K562 (cell line): ENCODE measurements around the gene AQR. TPM values are rescaled to one million over a fixed set of nuclear protein-coding genes. Genes with fewer than 3 reads are reported as not detected.
A peak's percentile ranks its signal among the peaks of the same experiment; 100 is the strongest.

Experiments
- ATAC-seq: fragments of 200-7000 bp; cut with Tn5 transposase; 3 replicates; pipeline ENCODE4 v1.9.1; 2020; ENCODE audit warnings: moderate library complexity
- BruUV-seq: library from RNA; stranded (reverse); fragments of 400-500 nt; replicated peaks from 2 replicates; lab custom pipeline; 2021; lab: Mats Ljungman, UMichigan
- CTCF ChIA-PET: fragments of 300-600 bp; formaldehyde crosslinking; extraction: SDS; loops from one replicate; lab custom pipeline; 2021; ENCODE audit warnings: low intra/inter-chr PET ratio; lab: Yijun Ruan, JAX
- POLR2A ChIA-PET: fragments of 300-600, 350-650 bp; sonication (Branson Sonifier 250); formaldehyde crosslinking; extraction: SDS; loops from one replicate; lab custom pipeline; 2021; ENCODE audit warnings: antibody characterized with exemption, inconsistent platforms; lab: Yijun Ruan, JAX
- DNase-seq, 4 experiments: peaks; one replicate each; pipeline versions ENCODE4 v3.0.0 to v3.0.0-alpha.2; 2011 to 2018; ENCODE audit warnings: low spot score in 3 of 4, mixed read lengths in 3 of 4; ENCODE audit errors: extremely low read depth in 1 of 4
- FAIRE-seq: peaks from 2 replicates; lab custom pipeline; 2011; peaks lifted over from hg19 to GRCh38; lab: Jason Lieb, UNC
- H2AFZ ChIP-seq: 2 replicates; pipeline ENCODE4 v1.6.0; 2011; ENCODE audit warnings: low read depth, low read length, control low read depth, inconsistent platforms
- H3K27ac ChIP-seq: fragments of 200-600 bp; 3 replicates; pipeline ENCODE4 v1.8.0; 2011; ENCODE audit warnings: low read depth, mild to moderate bottlenecking, control low read depth, inconsistent platforms, low read length, moderate library complexity, mixed read lengths; ENCODE audit errors: extremely low read depth
- H3K27me3 ChIP-seq, 2 experiments: fragments of 300-600 bp in 1 of 2; 2 replicates in 1 of 2; 3 replicates in 1 of 2; pipeline versions ENCODE4 v1.6.0 to v1.8.0; 2011; ENCODE audit warnings: inconsistent platforms in 2 of 2, low read length in 2 of 2, mild to moderate bottlenecking in 1 of 2, mixed read lengths in 1 of 2, moderate library complexity in 1 of 2; ENCODE audit not compliant: control insufficient read depth in 2 of 2, insufficient read depth in 2 of 2
- H3K36me3 ChIP-seq: fragments of 300-600 bp; 3 replicates; pipeline ENCODE4 v1.8.0; 2011; ENCODE audit warnings: mild to moderate bottlenecking, low read length, inconsistent platforms; ENCODE audit not compliant: control insufficient read depth, insufficient read depth
- H3K4me1 ChIP-seq, 2 experiments: fragments of 200-600 bp in 1 of 2; replicated peaks in 1 of 2; 2 replicates in 1 of 2; 3 replicates in 1 of 2; pipeline versions ENCODE4 v1.5.1 to v1.8.0; 2011; ENCODE audit warnings: inconsistent platforms in 2 of 2, low read length in 2 of 2, mild to moderate bottlenecking in 1 of 2, mixed read lengths in 1 of 2, moderate library complexity in 1 of 2; ENCODE audit not compliant: control insufficient read depth in 2 of 2, insufficient read depth in 2 of 2
- H3K4me2 ChIP-seq: 2 replicates; pipeline ENCODE4 v1.6.1; 2011; ENCODE audit warnings: low read length, control low read depth, inconsistent platforms, mixed read lengths; ENCODE audit not compliant: insufficient read depth
- H3K4me3 ChIP-seq: fragments of 200-600 bp; sonication (generic), shearing (Covaris generic); 2 replicates; pipeline ENCODE4 v1.5.1; 2016; ENCODE audit warnings: control low read depth, inconsistent platforms
- H3K79me2 ChIP-seq: fragments of 200-600 bp; 3 replicates; pipeline ENCODE4 v1.8.0; 2011; ENCODE audit warnings: low read length, inconsistent platforms; ENCODE audit not compliant: control insufficient read depth, insufficient read depth
- H3K9ac ChIP-seq, 2 experiments: 2 replicates each; pipeline versions ENCODE4 v1.6.0 to v1.6.1; 2011; ENCODE audit warnings: low read depth in 2 of 2, low read length in 2 of 2, control low read depth in 1 of 2, inconsistent platforms in 1 of 2, mild to moderate bottlenecking in 1 of 2, mixed read lengths in 1 of 2; ENCODE audit not compliant: insufficient read depth in 1 of 2
- H3K9me1 ChIP-seq: one replicate; pipeline ENCODE4 v1.6.0; 2011; ENCODE audit warnings: inconsistent platforms, mild to moderate bottlenecking, low read length, moderate library complexity; ENCODE audit not compliant: control insufficient read depth, insufficient read depth
- H3K9me3 ChIP-seq: replicated peaks from 2 replicates; pipeline ENCODE4 v1.5.1; 2011; ENCODE audit warnings: low read depth, low read length, inconsistent platforms; ENCODE audit not compliant: control insufficient read depth, insufficient read depth
- H4K20me1 ChIP-seq: replicated peaks from 2 replicates; pipeline ENCODE4 v1.6.1; 2011; ENCODE audit warnings: low read length, inconsistent platforms, mixed read lengths; ENCODE audit not compliant: control insufficient read depth, insufficient read depth
- ARHGAP35 ChIP-seq: fragments of 450-650 bp; IDR thresholded peaks from 2 replicates; pipeline ENCODE4 v1.6.1; 2018; ENCODE audit not compliant: partially characterized antibody
- CBX3 ChIP-seq, 2 experiments: IDR thresholded peaks; 1 replicate in 1 of 2; 2 replicates in 1 of 2; pipeline ENCODE4 v1.6.1; 2012; ENCODE audit warnings: inconsistent platforms in 2 of 2, low read length in 2 of 2, borderline replicate concordance in 1 of 2, control low read depth in 1 of 2
- E4F1 ChIP-seq: fragments of 250-450 bp; sonication (Bioruptor Pico); IDR thresholded peaks from 2 replicates; pipeline ENCODE4 v1.5.0; 2021; ENCODE audit warnings: mild to moderate bottlenecking, borderline replicate concordance
- MLLT1 ChIP-seq, 2 experiments: fragments of 450-650 bp; IDR thresholded peaks; 2 replicates each; pipeline ENCODE4 v1.6.1; 2016
- MTA2 ChIP-seq: fragments of 450-650 bp; IDR thresholded peaks from 2 replicates; pipeline ENCODE4 v1.6.1; 2016; ENCODE audit warnings: low read depth
- NKRF ChIP-seq: fragments of 450-650 bp; IDR thresholded peaks from 2 replicates; pipeline ENCODE4 v1.6.1; 2016; ENCODE audit warnings: borderline replicate concordance
- PHF20 ChIP-seq: fragments of 450-650 bp; IDR thresholded peaks from 2 replicates; pipeline ENCODE4 v1.6.1; 2018; ENCODE audit not compliant: partially characterized antibody
- SRSF3 ChIP-seq: fragments of 200-400 bp; formaldehyde crosslinking; IDR thresholded peaks from 2 replicates; pipeline ENCODE4 v1.6.1; 2016; ENCODE audit warnings: mild to moderate bottlenecking, low read length, moderate library complexity; ENCODE audit not compliant: insufficient read depth
- SRSF9 ChIP-seq: fragments of 200-400 bp; formaldehyde crosslinking; IDR thresholded peaks from 2 replicates; pipeline ENCODE4 v1.6.1; 2017; ENCODE audit warnings: low read depth, low read length, borderline replicate concordance
- ZBED1 ChIP-seq: IDR thresholded peaks from 2 replicates; pipeline ENCODE4 v1.6.1; 2014
- ZNF121 ChIP-seq: sonication (generic); formaldehyde crosslinking; conservative IDR thresholded peaks from 2 replicates; pipeline ENCODE4 v1.8.0; 2022; ENCODE audit warnings: missing genetic modification reagents
- ZNF140 ChIP-seq: fragments of 250-450 bp; sonication (Bioruptor Pico); IDR thresholded peaks from 2 replicates; pipeline ENCODE4 v1.8.0; 2021; ENCODE audit warnings: moderate library complexity, mild to moderate bottlenecking, inconsistent platforms
- ZNF551 ChIP-seq: fragments of 250-450 bp; sonication (Bioruptor Pico); IDR thresholded peaks from 2 replicates; pipeline ENCODE4 v1.5.0; 2021; ENCODE audit warnings: mild to moderate bottlenecking, moderate library complexity
- WGBS: fragments of 100-300 bp; shearing (Covaris generic); methylation state at CpG from one replicate; pipeline ENCODE4 v1.1.6; 2016; ENCODE audit warnings: low coverage, mixed read lengths; ENCODE audit not compliant: insufficient coverage; ENCODE audit errors: missing lambda C conversion rate; 5-methylcytosine and 5-hydroxymethylcytosine counted together
- in situ Hi-C: fragments of 300-500 bp; cut with MboI; formaldehyde crosslinking; loops from 4 replicates; pipeline ENCODE4 v1.15.0; 2018; ENCODE audit warnings: inconsistent platforms, mixed read lengths
- intact Hi-C: fragments of 100-400 bp; cut with micrococcal nuclease; formaldehyde crosslinking; loops from 2 replicates; pipeline ENCODE4 v1.14.2; 2022
- polyA plus RNA-seq, 8 experiments: library from polyadenylated mRNA; depleted of rRNA in 4 of 8; stranded (reverse) in 5 of 8; unstranded in 3 of 8; fragments of >200 nt; fragmentation: Nextera tagmentation in 2 of 8; fragmentation: Illumina TruSeq in 1 of 8; extraction: Ambion mirVana in 2 of 8; extraction: Trizol in 1 of 8; gene quantifications; 2 replicates each; pipeline versions ENCODE4 v1.2.1 to v1.2.3, GENCODE V29; 2011 to 2014; ENCODE audit warnings: inconsistent platforms in 1 of 8, missing spikeins in 1 of 8
- total RNA-seq, 7 experiments: library from RNA; depleted of rRNA in 6 of 7; stranded (reverse); fragments of >200 nt in 6 of 7; fragmentation: Illumina TruSeq in 2 of 7; extraction: Trizol in 2 of 7; gene quantifications; 2 replicates each; pipeline versions ENCODE4 v1.2.1 to v1.2.3, GENCODE V29; 2011 to 2021; ENCODE audit warnings: low replicate concordance in 1 of 7
- TF ChIP-seq, protein P1 (sequence below): fragments of 250-450 bp; sonication (Bioruptor Pico); IDR thresholded peaks from 2 replicates; pipeline ENCODE4 v1.4.0; 2020; ENCODE audit warnings: mild to moderate bottlenecking
- TF ChIP-seq, protein P2 (sequence below): fragments of 250-450 bp; sonication (Bioruptor Pico); IDR thresholded peaks from 2 replicates; pipeline ENCODE4 v1.5.0; 2021

AQR gene
- total and polyA plus RNA-seq, 9 of the 15 experiments (the other 6 are each of a cell fraction or from before 2014, with no cell fraction given), result 22.0 to 62.9 (median 39.3) TPM

GRCh38 chr15:34987609-34988026, 18.1 kb upstream of the AQR start:
- peak in 1 of 4 experiments; percentile 32 for DNase-seq
- peaks cover 9% of the 10 kb centered on the region; the same call in 1 of the 2 replicates for H4K20me1 ChIP-seq
- ChIA-PET POLR2A (interaction anchor here (1.0 to 1.7 kb wide), 10 partner anchors 11 to 52 kb away, joined by 3 to 19 read pairs (median 6); partner anchors contain the start of gene AQR), CTCF (no interaction called here)
- H3K9ac ChIP-seq, result peak overlapping the region; percentile 96 to 98
- peaks cover 57% of the 10 kb centered on the region for H3K79me2 ChIP-seq
- no peaks in the 10 kb centered on the region for H3K27me3 ChIP-seq
- no peaks in the 10 kb centered on the region for H3K9me1 ChIP-seq
- in situ Hi-C loops, result no loop called here
- peak overlapping the region; percentile 99 for H2AFZ ChIP-seq
- FAIRE-seq, result peak; percentile 19
- intact Hi-C loops, result loop anchor here (5.0 to 10.0 kb wide), 3 partner anchors 77 to 560 kb away; partner anchors contain the start of gene DPH6
- H3K27ac ChIP-seq, result peak overlapping the region; percentile 95
- BruUV-seq, result no TSS peak
- peaks cover 43% of the 10 kb centered on the region for H3K36me3 ChIP-seq
- 2% methylated on average over 16 of the region's 16 CpGs for WGBS
- H3K4me1 ChIP-seq, result peaks cover 0 to 6% of the 10 kb centered on the region in 2 experiments; a peak in 4 of 5 replicates
- peak overlapping the region; percentile 90 for H3K4me2 ChIP-seq
- H3K4me3 ChIP-seq, result peak overlapping the region; percentile 77
- H3K9me3 ChIP-seq, result no peaks in the 10 kb centered on the region
- peak; percentile 53 for ATAC-seq
- TF ChIP-seq ZNF140 (no peak), ZBED1 (no peak), SRSF9 (no peak), PHF20 (no peak), ARHGAP35 (no peak), ZNF121 (CRISPR knock-in tag) (no peak), SRSF3 (0 out of 2 replicates have a peak, but pooled peaks have one; percentile 3), ZNF551 (no peak), E4F1 (CRISPR knock-in tag) (no peak), NKRF (peak; percentile 56), MLLT1 (IDR thresholded peaks at IDR 0.05) (peak; percentile 22 to 36; a peak in 2 of 4 replicates), CBX3 (IDR thresholded peaks at IDR 0.05; ENCODE audit: borderline replicate concordance in 1 of 2, low read length in 2 of 2) (no peak), MTA2 (no peak)
- TF ChIP-seq, protein P1, sequence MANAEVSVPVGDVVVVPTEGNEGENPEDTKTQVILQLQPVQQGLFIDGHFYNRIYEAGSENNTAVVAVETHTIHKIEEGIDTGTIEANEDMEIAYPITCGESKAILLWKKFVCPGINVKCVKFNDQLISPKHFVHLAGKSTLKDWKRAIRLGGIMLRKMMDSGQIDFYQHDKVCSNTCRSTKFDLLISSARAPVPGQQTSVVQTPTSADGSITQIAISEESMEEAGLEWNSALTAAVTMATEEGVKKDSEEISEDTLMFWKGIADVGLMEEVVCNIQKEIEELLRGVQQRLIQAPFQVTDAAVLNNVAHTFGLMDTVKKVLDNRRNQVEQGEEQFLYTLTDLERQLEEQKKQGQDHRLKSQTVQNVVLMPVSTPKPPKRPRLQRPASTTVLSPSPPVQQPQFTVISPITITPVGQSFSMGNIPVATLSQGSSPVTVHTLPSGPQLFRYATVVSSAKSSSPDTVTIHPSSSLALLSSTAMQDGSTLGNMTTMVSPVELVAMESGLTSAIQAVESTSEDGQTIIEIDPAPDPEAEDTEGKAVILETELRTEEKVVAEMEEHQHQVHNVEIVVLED (CRISPR knock-in tag), result no peak
- TF ChIP-seq, protein P2, sequence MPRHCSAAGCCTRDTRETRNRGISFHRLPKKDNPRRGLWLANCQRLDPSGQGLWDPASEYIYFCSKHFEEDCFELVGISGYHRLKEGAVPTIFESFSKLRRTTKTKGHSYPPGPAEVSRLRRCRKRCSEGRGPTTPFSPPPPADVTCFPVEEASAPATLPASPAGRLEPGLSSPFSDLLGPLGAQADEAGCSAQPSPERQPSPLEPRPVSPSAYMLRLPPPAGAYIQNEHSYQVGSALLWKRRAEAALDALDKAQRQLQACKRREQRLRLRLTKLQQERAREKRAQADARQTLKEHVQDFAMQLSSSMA, result no peak
